ENCODE measurements around the gene LENG9. TPM values are rescaled to one million over a fixed set of nuclear protein-coding genes. Genes with fewer than 3 reads are reported as not detected.

LENG9 gene
- total RNA-seq, 4 donors from 2014 or later, result 3.1 to 7.9 (median 4.1) TPM

DNA sequence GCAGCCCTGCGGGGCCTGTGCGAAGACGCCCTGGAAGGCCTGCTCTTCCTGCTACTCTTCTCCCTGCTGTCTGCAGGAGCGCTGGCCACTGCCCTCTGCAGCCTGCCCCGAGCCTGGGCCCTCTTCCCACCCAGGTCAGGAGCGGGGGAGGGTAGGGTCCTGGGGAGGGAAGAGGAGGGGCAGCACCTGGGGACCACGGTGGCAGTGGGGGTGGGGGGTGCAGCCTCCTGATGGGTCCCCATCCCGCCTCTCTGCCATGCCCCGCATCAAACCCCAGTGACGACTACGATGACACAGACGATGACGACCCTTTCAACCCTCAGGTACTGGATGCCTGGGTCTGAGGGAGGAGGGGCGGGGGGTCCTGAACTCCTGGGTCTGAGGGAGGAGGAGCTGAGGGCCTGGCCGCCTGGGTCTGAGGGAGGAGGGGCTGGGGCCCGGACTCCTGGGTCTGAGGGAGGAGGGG is 28.0 kb downstream of the LENG9 start:
- Histone ChIP-seq H3K27ac (no peak overlapping the region), H3K4me1 (peaks cover 27% of the 10 kb centered on the region)

DNA sequence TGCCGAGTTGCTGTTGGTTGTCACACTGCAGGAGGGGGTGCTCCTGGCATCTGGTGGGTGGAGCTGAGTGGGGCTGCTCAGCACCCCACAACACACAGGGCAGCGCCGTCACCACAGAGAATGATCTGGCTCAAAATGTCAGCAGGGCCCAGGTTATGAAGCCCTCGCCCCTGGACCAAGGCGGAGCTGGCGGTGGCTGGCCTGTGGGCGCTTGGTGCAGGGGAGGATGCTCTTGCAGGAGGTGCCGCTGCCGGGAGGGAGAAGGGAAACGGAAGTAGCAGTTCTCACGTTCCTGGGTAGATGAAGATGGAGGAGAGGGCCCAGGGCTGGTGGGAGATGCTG is 28.7 kb downstream of the LENG9 start:
- H3K27me3 ChIP-seq, result peaks cover 12% of the 10 kb centered on the region
- H3K9me3 ChIP-seq, result no peaks in the 10 kb centered on the region
- no peaks in the 10 kb centered on the region for H3K36me3 ChIP-seq
- 4% methylated on average over 7 of the region's 11 CpGs for WGBS
- no peak overlapping the region for H3K4me3 ChIP-seq
- no peak for DNase-seq (ENCODE audit: low spot score in 2 of 2)
- no peak overlapping the region for H3K27ac ChIP-seq
- TF ChIP-seq EP300 (IDR thresholded peaks at IDR 0.05) (no peak), POLR2AphosphoS5 (IDR thresholded peaks at IDR 0.05) (no peak), POLR2A (IDR thresholded peaks at IDR 0.05) (no peak), CTCF (IDR thresholded peaks at IDR 0.05) (no peak)
- peaks cover 34% of the 10 kb centered on the region for H3K4me1 ChIP-seq

More for the DNA sequence above, 28.0 kb downstream of the LENG9 start:
- no CpG with 5 or more reads among the region's 16 CpGs for WGBS
- Histone ChIP-seq H3K27me3 (peaks cover 4% of the 10 kb centered on the region), H3K36me3 (no peaks in the 10 kb centered on the region), H3K4me3 (no peak overlapping the region), H3K9me3 (no peaks in the 10 kb centered on the region)
- DNase-seq (ENCODE audit: low spot score in 2 of 2), result no peak
- TF ChIP-seq POLR2A (IDR thresholded peaks at IDR 0.05) (no peak), POLR2AphosphoS5 (IDR thresholded peaks at IDR 0.05) (no peak), CTCF (IDR thresholded peaks at IDR 0.05) (no peak), EP300 (IDR thresholded peaks at IDR 0.05) (no peak)

GRCh38 chr19:54434112-54434872 is 29.3 kb downstream of the LENG9 start:
- 38% methylated on average over 23 of the region's 23 CpGs for WGBS
- TF ChIP-seq EP300 (IDR thresholded peaks at IDR 0.05) (no peak), CTCF (IDR thresholded peaks at IDR 0.05) (no peak), POLR2A (IDR thresholded peaks at IDR 0.05) (no peak), POLR2AphosphoS5 (IDR thresholded peaks at IDR 0.05) (no peak)
- H3K4me3 ChIP-seq, result no peak overlapping the region
- no peak for DNase-seq (ENCODE audit: low spot score in 2 of 2)
- peaks cover 36% of the 10 kb centered on the region for H3K4me1 ChIP-seq
- peaks cover 16% of the 10 kb centered on the region for H3K27me3 ChIP-seq
- H3K9me3 ChIP-seq, result no peaks in the 10 kb centered on the region
- no peak overlapping the region for H3K27ac ChIP-seq
- no peaks in the 10 kb centered on the region for H3K36me3 ChIP-seq

DNA sequence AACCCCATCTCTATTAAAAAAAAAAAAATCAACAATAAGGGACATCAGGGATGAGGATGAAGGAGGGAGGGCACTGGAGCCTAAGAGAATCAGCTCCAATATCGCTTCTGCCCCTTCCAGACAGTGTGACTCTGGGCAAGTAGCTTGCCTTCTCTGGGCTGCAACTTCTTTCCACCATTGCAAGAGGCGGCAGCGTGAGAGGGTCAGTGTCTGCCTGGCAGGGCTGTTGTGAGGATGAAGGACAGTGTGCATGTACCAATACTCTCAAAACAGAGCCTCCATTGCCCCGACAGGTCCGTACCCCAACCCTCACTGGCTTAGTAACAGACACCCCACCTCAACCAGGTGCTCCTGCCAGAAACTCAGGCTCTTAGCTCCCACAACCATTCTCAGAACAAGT is 29.9 kb downstream of the LENG9 start:
- Histone ChIP-seq H3K36me3 (no peaks in the 10 kb centered on the region), H3K27me3 (peaks cover 22% of the 10 kb centered on the region), H3K27ac (no peak overlapping the region), H3K9me3 (no peaks in the 10 kb centered on the region), H3K4me1 (peaks cover 30% of the 10 kb centered on the region), H3K4me3 (no peak overlapping the region)
- DNase-seq (ENCODE audit: low spot score in 2 of 2), result no peak
- 93% methylated on average over 3 of the region's 5 CpGs for WGBS
- TF ChIP-seq EP300 (IDR thresholded peaks at IDR 0.05) (no peak), POLR2A (IDR thresholded peaks at IDR 0.05) (no peak), CTCF (IDR thresholded peaks at IDR 0.05) (no peak), POLR2AphosphoS5 (IDR thresholded peaks at IDR 0.05) (no peak)

- TF ChIP-seq POLR2A (IDR thresholded peaks at IDR 0.05), result no peak
- no peak for TF ChIP-seq CTCF (IDR thresholded peaks at IDR 0.05)
- no peak for TF ChIP-seq EP300 (IDR thresholded peaks at IDR 0.05)
- TF ChIP-seq POLR2AphosphoS5 (IDR thresholded peaks at IDR 0.05), result no peak
- WGBS, result 53% methylated on average over 10 of the region's 10 CpGs
- no peak for DNase-seq (ENCODE audit: low spot score in 2 of 2)
- Histone ChIP-seq H3K27ac (no peak overlapping the region), H3K9me3 (no peaks in the 10 kb centered on the region), H3K36me3 (no peaks in the 10 kb centered on the region), H3K27me3 (peaks cover 28% of the 10 kb centered on the region), H3K4me1 (peaks cover 29% of the 10 kb centered on the region), H3K4me3 (no peak overlapping the region)
Observed at GRCh38 chr19:54432144-54432738, 31.3 kb downstream of the LENG9 start.
